ENCODE data around the gene TWIST2. TPM values are rescaled to one million over a fixed set of nuclear protein-coding genes. Genes with fewer than 3 reads are reported as not detected.

TWIST2 gene
- total RNA-seq, 2 experiments from 2014 or later, result not detected

DNA sequence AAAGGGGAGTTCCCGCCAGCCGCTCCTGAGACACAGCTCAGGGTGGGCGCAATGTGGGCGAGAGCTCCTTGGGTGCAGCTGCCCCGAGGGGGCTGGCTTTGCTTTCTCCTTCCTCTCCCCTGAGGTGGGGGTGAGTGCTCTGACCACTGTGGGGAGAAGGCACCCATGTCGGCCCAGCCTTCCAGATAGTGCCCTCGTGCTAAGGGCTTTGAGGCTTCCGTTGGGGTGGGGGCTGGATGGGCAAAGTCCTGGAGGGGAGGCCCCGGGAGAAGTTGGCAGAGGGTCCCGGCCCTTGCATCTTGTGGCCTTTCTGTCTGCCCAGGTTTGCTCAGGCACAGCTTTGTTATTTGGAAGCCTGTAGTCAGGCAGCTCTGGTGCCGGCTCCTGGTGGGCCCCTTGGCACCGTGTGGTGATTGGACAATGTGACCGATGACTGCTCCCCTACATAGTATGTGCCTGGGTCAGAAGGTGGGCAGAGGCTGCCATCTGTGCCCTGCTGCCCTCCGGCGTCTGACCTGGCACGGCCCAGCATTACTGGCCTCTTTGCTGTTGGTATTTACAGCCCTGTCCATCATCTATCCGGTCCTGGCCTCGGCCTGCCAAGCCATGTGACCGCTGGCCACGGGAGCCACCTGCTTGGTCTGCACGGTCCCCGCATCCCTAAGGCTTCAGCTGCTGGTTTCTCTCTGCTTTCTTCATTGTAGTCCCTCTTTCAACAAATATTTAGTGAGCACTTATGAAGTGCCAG lies 50.8 kb downstream of the TWIST2 start:
- H3K27ac Mint-ChIP-seq, result no peak overlapping the region
- ATAC-seq, result no peak
- intact Hi-C loops (cut with micrococcal nuclease), result no loop called here

DNA sequence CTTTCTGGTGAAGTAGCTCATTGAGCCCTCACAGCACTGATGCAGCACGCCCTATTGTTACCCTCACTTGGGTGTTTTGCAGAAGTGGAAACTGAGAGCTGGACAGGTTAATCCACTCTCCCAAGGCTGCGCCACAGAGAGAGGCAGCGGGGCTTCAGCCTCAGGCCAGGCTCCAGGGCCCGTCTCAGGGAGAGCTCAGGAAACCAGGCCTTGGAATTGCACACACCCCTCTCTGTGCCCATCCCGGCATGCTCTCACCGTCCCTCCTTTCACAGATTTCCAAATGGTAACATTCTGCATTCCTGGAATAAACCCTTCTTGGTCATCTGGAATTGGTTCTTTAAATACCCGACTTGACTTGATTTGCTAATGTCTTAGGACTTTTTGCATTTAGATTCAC lies 51.5 kb downstream of the TWIST2 start:
- Mint-ChIP-seq H3K4me1 (ENCODE audit: low read depth) (no peaks in the 10 kb centered on the region), H3K36me3 (ENCODE audit: low read depth) (no peaks in the 10 kb centered on the region), H3K27ac (no peak overlapping the region), H3K27me3 (peaks cover 7% of the 10 kb centered on the region), H3K9me3 (no peaks in the 10 kb centered on the region), H3K4me3 (no peak overlapping the region)
- CTCF ChIA-PET, result no interaction called here
- ATAC-seq (no peak), DNase-seq (no peak)
- POLR2A ChIA-PET, result no interaction called here
- intact Hi-C loops (cut with micrococcal nuclease), result no loop called here
- TF ChIP-seq, protein P1, sequence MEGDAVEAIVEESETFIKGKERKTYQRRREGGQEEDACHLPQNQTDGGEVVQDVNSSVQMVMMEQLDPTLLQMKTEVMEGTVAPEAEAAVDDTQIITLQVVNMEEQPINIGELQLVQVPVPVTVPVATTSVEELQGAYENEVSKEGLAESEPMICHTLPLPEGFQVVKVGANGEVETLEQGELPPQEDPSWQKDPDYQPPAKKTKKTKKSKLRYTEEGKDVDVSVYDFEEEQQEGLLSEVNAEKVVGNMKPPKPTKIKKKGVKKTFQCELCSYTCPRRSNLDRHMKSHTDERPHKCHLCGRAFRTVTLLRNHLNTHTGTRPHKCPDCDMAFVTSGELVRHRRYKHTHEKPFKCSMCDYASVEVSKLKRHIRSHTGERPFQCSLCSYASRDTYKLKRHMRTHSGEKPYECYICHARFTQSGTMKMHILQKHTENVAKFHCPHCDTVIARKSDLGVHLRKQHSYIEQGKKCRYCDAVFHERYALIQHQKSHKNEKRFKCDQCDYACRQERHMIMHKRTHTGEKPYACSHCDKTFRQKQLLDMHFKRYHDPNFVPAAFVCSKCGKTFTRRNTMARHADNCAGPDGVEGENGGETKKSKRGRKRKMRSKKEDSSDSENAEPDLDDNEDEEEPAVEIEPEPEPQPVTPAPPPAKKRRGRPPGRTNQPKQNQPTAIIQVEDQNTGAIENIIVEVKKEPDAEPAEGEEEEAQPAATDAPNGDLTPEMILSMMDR (IDR thresholded peaks at IDR 0.05), result no peak

More for the DNA sequence above, 50.8 kb downstream of the TWIST2 start:
- TF ChIP-seq, protein P1 (IDR thresholded peaks at IDR 0.05), result no peak
- no peaks in the 10 kb centered on the region for H3K36me3 Mint-ChIP-seq (ENCODE audit: low read depth)
- CTCF ChIA-PET, result no interaction called here
- no peaks in the 10 kb centered on the region for H3K4me1 Mint-ChIP-seq (ENCODE audit: low read depth)
- H3K9me3 Mint-ChIP-seq, result no peaks in the 10 kb centered on the region
- POLR2A ChIA-PET, result no interaction called here
- H3K4me3 Mint-ChIP-seq, result no peak overlapping the region
- DNase-seq, result no peak
- H3K27me3 Mint-ChIP-seq, result peaks cover 7% of the 10 kb centered on the region

DNA sequence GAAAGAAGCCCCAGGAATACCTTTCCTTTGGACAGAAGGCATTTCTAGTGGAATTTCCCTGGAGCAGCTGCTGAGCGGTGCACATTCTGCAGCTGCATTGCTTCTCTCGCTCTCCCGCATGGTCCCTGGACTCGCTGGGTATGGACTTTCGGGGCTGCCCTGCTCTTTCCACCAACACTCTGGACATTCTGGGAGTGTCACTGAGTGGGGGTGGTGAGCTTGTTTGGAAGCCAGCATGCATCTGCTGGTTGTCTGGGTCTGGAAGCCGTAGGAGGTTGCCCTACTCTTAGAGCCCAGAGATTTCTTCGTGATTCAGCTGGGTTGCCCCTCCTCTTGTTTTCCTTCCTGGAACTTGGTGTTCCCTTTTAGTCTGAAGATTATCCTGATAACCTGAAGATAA lies 52.6 kb downstream of the TWIST2 start:
- no peaks in the 10 kb centered on the region for H3K36me3 Mint-ChIP-seq (ENCODE audit: low read depth)
- intact Hi-C loops (cut with micrococcal nuclease), result no loop called here
- ChIA-PET POLR2A (no interaction called here), CTCF (no interaction called here)
- ATAC-seq (no peak), DNase-seq (no peak)
- no peaks in the 10 kb centered on the region for H3K4me1 Mint-ChIP-seq (ENCODE audit: low read depth)
- TF ChIP-seq, protein P1 (IDR thresholded peaks at IDR 0.05), result no peak
- H3K27ac Mint-ChIP-seq, result no peak overlapping the region
- H3K27me3 Mint-ChIP-seq, result peaks cover 7% of the 10 kb centered on the region
- no peak overlapping the region for H3K4me3 Mint-ChIP-seq
- H3K9me3 Mint-ChIP-seq, result no peaks in the 10 kb centered on the region

DNA sequence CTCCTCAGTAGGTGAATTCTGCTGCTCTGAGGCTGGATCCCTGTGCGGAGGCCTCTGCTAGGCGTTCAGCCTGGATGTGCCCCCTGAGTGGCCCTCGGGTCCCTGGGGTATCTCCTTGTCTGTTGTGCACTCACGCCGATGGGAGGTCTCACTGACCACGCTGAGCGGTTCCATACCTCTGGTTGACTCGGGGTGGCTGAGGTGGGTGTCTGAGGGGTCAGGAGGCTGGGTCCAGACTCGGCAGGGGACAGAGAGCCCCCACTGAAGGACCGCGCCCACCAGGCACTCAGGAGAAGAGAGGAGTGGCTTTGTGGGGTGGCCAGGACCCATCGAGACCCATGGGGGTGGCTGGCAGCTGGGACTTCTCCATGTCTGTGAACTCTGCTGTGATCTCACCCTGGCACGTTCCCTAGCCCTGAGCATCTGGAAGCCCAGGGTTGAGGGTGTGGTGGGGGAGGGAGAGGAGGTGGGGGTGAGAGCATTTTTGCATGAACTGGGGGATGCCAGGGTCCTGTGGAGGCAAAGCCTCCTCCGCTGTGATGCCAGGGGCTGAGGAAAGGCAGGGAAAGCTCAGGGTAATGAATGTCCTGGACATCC lies 53.7 kb downstream of the TWIST2 start:
- H3K4me1 Mint-ChIP-seq (ENCODE audit: low read depth), result no peaks in the 10 kb centered on the region
- no peak for ATAC-seq
- no peak for DNase-seq
- ChIA-PET POLR2A (no interaction called here), CTCF (no interaction called here)
- H3K4me3 Mint-ChIP-seq, result no peak overlapping the region
- H3K36me3 Mint-ChIP-seq (ENCODE audit: low read depth), result no peaks in the 10 kb centered on the region
- no peaks in the 10 kb centered on the region for H3K9me3 Mint-ChIP-seq
- intact Hi-C loops (cut with micrococcal nuclease), result no loop called here
- H3K27me3 Mint-ChIP-seq, result peaks cover 10% of the 10 kb centered on the region
- TF ChIP-seq, protein P1 (IDR thresholded peaks at IDR 0.05), result no peak
- no peak overlapping the region for H3K27ac Mint-ChIP-seq

DNA sequence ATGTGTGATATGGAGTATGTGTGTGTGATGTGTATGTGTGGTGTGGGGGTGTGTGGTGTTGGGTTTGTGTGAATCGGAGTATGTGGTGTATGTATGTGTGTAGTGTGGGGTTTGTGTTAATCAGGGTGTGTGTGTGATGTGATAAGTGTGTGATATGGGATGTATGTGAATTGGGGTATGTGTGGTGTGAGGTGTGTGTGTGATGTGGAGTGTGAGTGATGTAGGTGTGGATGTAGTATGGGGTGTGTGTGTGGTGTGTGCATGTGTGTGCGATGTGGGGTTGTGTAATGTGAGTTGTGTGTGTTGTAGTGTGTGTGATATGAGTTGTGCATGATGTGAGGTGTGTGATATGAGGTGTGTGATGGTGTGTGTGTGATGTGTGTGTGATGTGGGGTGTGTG lies 54.4 kb downstream of the TWIST2 start:
- H3K4me1 Mint-ChIP-seq (ENCODE audit: low read depth), result no peaks in the 10 kb centered on the region
- POLR2A ChIA-PET, result no interaction called here
- no peaks in the 10 kb centered on the region for H3K9me3 Mint-ChIP-seq
- no peak for DNase-seq
- peaks cover 9% of the 10 kb centered on the region for H3K27me3 Mint-ChIP-seq
- intact Hi-C loops (cut with micrococcal nuclease), result no loop called here
- H3K36me3 Mint-ChIP-seq (ENCODE audit: low read depth), result no peaks in the 10 kb centered on the region
- H3K4me3 Mint-ChIP-seq, result no peak overlapping the region
- CTCF ChIA-PET, result no interaction called here
- TF ChIP-seq, protein P1 (IDR thresholded peaks at IDR 0.05), result no peak
- no peak for ATAC-seq
- no peak overlapping the region for H3K27ac Mint-ChIP-seq

Data from activated CD8-positive, alpha-beta T cell treated with anti-CD3 and anti-CD28 coated beads for 36 hours (primary cell).